Effector memory CD8-positive, alpha-beta T cell (primary cell): Measurements from ENCODE around the gene MTF1.

Experiments used
- ATAC-seq: fragments of 150-1000 bp; cut with Tn5 transposase; replicated peaks from 2 replicates; pipeline ENCODE4 v1.10.0; 2021; ENCODE audit warnings: mild to moderate bottlenecking, moderate library complexity
- DNase-seq, 3 experiments: peaks; one replicate each; pipeline ENCODE4 v3.0.0; 2021
- H3K27ac Mint-ChIP-seq, 2 donors: one replicate each; pipeline ENCODE4 v1.8.0; 2022; ENCODE audit warnings: mild to moderate bottlenecking in 2 of 2, mixed read lengths in 2 of 2, moderate library complexity in 2 of 2
- H3K27me3 Mint-ChIP-seq, 2 donors: one replicate each; pipeline ENCODE4 v1.8.0; 2022; ENCODE audit warnings: mixed read lengths in 2 of 2
- H3K36me3 Mint-ChIP-seq: one replicate; pipeline ENCODE4 v1.8.0; 2022; ENCODE audit warnings: mild to moderate bottlenecking, moderate library complexity, mixed read lengths; ENCODE audit not compliant: insufficient read depth
- H3K4me1 Mint-ChIP-seq, 2 donors: one replicate each; pipeline ENCODE4 v1.8.0; 2022; ENCODE audit warnings: low read depth in 2 of 2, mixed read lengths in 2 of 2
- H3K4me3 Mint-ChIP-seq, 2 donors: one replicate each; pipeline ENCODE4 v1.8.0; 2022; ENCODE audit warnings: mild to moderate bottlenecking in 2 of 2, mixed read lengths in 2 of 2, moderate library complexity in 2 of 2
- H3K9me3 Mint-ChIP-seq, 2 donors: one replicate each; pipeline ENCODE4 v1.8.0; 2022; ENCODE audit warnings: mixed read lengths in 2 of 2

The MTF1 gene

GRCh38 chr1:37860346-37860666, 914 bp upstream of the MTF1 start:
- Mint-ChIP-seq H3K36me3 (peaks cover 50% of the 10 kb centered on the region), H3K27me3 (no peaks in the 10 kb centered on the region), H3K9me3 (no peaks in the 10 kb centered on the region), H3K4me3 (peak overlapping the region; percentile 89 to 91), H3K4me1 (peaks cover 12 to 19% of the 10 kb centered on the region in 2 donors), H3K27ac (peak overlapping the region; percentile 85 to 95)
- DNase-seq (no peak), ATAC-seq (no peak)

- peaks cover 17 to 29% of the 10 kb centered on the region in 2 donors for H3K4me1 Mint-ChIP-seq
- no peaks in the 10 kb centered on the region for H3K9me3 Mint-ChIP-seq
- DNase-seq (peak in 1 of 3 experiments; percentile 4), ATAC-seq (no peak)
- H3K4me3 Mint-ChIP-seq = peak overlapping the region; percentile 89 to 91
- H3K27ac Mint-ChIP-seq = peak overlapping the region; percentile 85 to 95
- H3K27me3 Mint-ChIP-seq = no peaks in the 10 kb centered on the region
- peaks cover 49% of the 10 kb centered on the region for H3K36me3 Mint-ChIP-seq
Measured at GRCh38 chr1:37858931-37859506, 373 bp downstream of the MTF1 start.

- H3K4me1 Mint-ChIP-seq = peaks cover 21 to 33% of the 10 kb centered on the region in 2 donors
- DNase-seq = no peak
- peak overlapping the region; percentile 23 to 57 for H3K27ac Mint-ChIP-seq
- peaks cover 37% of the 10 kb centered on the region for H3K36me3 Mint-ChIP-seq
- H3K9me3 Mint-ChIP-seq = no peaks in the 10 kb centered on the region
- no peak for ATAC-seq
- no peak overlapping the region for H3K4me3 Mint-ChIP-seq
- H3K27me3 Mint-ChIP-seq = no peaks in the 10 kb centered on the region
Measured at GRCh38 chr1:37854406-37854805, 5.0 kb downstream of the MTF1 start.

- Mint-ChIP-seq H3K27me3 (no peaks in the 10 kb centered on the region), H3K4me1 (peaks cover 17 to 35% of the 10 kb centered on the region in 2 donors), H3K4me3 (no peak overlapping the region)
Measured at GRCh38 chr1:37853157-37853556, 6.2 kb downstream of the MTF1 start.

GRCh38 chr1:37851782-37852210, 7.6 kb downstream of the MTF1 start:
- Mint-ChIP-seq H3K36me3 (peaks cover 27% of the 10 kb centered on the region), H3K4me3 (no peak overlapping the region), H3K27me3 (no peaks in the 10 kb centered on the region), H3K4me1 (peaks cover 19 to 36% of the 10 kb centered on the region in 2 donors), H3K27ac (no peak overlapping the region), H3K9me3 (no peaks in the 10 kb centered on the region)
- peak; percentile 21 for ATAC-seq
- no peak for DNase-seq

More at GRCh38 chr1:37853157-37853556, 6.2 kb downstream of the MTF1 start:
- no peak for ATAC-seq
- Mint-ChIP-seq H3K27ac (peak overlapping the region in 1 of 2 donors; percentile 29), H3K9me3 (no peaks in the 10 kb centered on the region), H3K36me3 (peaks cover 35% of the 10 kb centered on the region)
- DNase-seq = no peak

- Mint-ChIP-seq H3K4me1 (peaks cover 23 to 41% of the 10 kb centered on the region in 2 donors), H3K9me3 (no peaks in the 10 kb centered on the region), H3K36me3 (peaks cover 22% of the 10 kb centered on the region), H3K27me3 (no peaks in the 10 kb centered on the region), H3K4me3 (no peak overlapping the region), H3K27ac (no peak overlapping the region)
- ATAC-seq (no peak), DNase-seq (no peak)
Measured at GRCh38 chr1:37851262-37851661, 8.1 kb downstream of the MTF1 start.

GRCh38 chr1:37850352-37850955, 8.9 kb downstream of the MTF1 start:
- Mint-ChIP-seq H3K4me1 (peaks cover 23 to 46% of the 10 kb centered on the region in 2 donors), H3K27me3 (no peaks in the 10 kb centered on the region), H3K27ac (no peak overlapping the region), H3K9me3 (no peaks in the 10 kb centered on the region), H3K4me3 (no peak overlapping the region), H3K36me3 (peaks cover 18% of the 10 kb centered on the region)
- DNase-seq (no peak), ATAC-seq (no peak)

- Mint-ChIP-seq H3K9me3 (no peaks in the 10 kb centered on the region), H3K27me3 (no peaks in the 10 kb centered on the region), H3K36me3 (peaks cover 14% of the 10 kb centered on the region), H3K27ac (no peak overlapping the region), H3K4me3 (no peak overlapping the region), H3K4me1 (peaks cover 19 to 47% of the 10 kb centered on the region in 2 donors)
- DNase-seq (no peak), ATAC-seq (no peak)
Measured at GRCh38 chr1:37849480-37849879, 9.9 kb downstream of the MTF1 start.

GRCh38 chr1:37846647-37847339, 12.6 kb downstream of the MTF1 start:
- Mint-ChIP-seq H3K4me3 (peak overlapping the region in 1 of 2 donors; percentile 37), H3K9me3 (no peaks in the 10 kb centered on the region), H3K4me1 (peaks cover 12 to 49% of the 10 kb centered on the region in 2 donors), H3K27ac (peak overlapping the region; percentile 46 to 83), H3K36me3 (peaks cover 10% of the 10 kb centered on the region), H3K27me3 (no peaks in the 10 kb centered on the region)
- DNase-seq (no peak), ATAC-seq (no peak)

- ATAC-seq (no peak), DNase-seq (no peak)
- Mint-ChIP-seq H3K27ac (peak overlapping the region in 1 of 2 donors; percentile 83), H3K36me3 (peaks cover 13% of the 10 kb centered on the region), H3K4me3 (no peak overlapping the region), H3K9me3 (no peaks in the 10 kb centered on the region), H3K27me3 (no peaks in the 10 kb centered on the region), H3K4me1 (peaks cover 12 to 49% of the 10 kb centered on the region in 2 donors)
Measured at GRCh38 chr1:37845786-37846185, 13.6 kb downstream of the MTF1 start.

GRCh38 chr1:37845049-37845646, 14.2 kb downstream of the MTF1 start:
- Mint-ChIP-seq H3K9me3 (no peaks in the 10 kb centered on the region), H3K36me3 (peaks cover 19% of the 10 kb centered on the region), H3K27ac (peak overlapping the region; percentile 3 to 83), H3K27me3 (no peaks in the 10 kb centered on the region), H3K4me3 (no peak overlapping the region), H3K4me1 (peaks cover 12 to 49% of the 10 kb centered on the region in 2 donors)
- DNase-seq = no peak
- ATAC-seq = no peak

GRCh38 chr1:37844536-37844935, 14.9 kb downstream of the MTF1 start:
- Mint-ChIP-seq H3K27me3 (no peaks in the 10 kb centered on the region), H3K9me3 (no peaks in the 10 kb centered on the region), H3K4me1 (peaks cover 12 to 49% of the 10 kb centered on the region in 2 donors), H3K36me3 (peaks cover 25% of the 10 kb centered on the region), H3K27ac (peak overlapping the region in 1 of 2 donors; percentile 3), H3K4me3 (no peak overlapping the region)
- ATAC-seq (no peak), DNase-seq (no peak)

GRCh38 chr1:37841652-37842051, 17.7 kb downstream of the MTF1 start:
- ATAC-seq (no peak), DNase-seq (no peak)
- Mint-ChIP-seq H3K9me3 (no peaks in the 10 kb centered on the region), H3K4me3 (no peak overlapping the region), H3K27ac (no peak overlapping the region), H3K36me3 (peaks cover 33% of the 10 kb centered on the region), H3K27me3 (no peaks in the 10 kb centered on the region), H3K4me1 (peaks cover 8 to 38% of the 10 kb centered on the region in 2 donors)
